K562 (cell line): ENCODE results near the gene NKX6-2. TPM values are rescaled to one million over a fixed set of nuclear protein-coding genes. Genes with fewer than 3 reads are reported as not detected.

Experiments
- ATAC-seq: fragments of 200-7000 bp; cut with Tn5 transposase; 3 replicates; pipeline ENCODE4 v1.9.1; 2020; ENCODE audit warnings: moderate library complexity
- BruUV-seq: library from RNA; stranded (reverse); fragments of 400-500 nt; replicated peaks from 2 replicates; lab custom pipeline; 2021; lab: Mats Ljungman, UMichigan
- CTCF ChIA-PET: fragments of 300-600 bp; formaldehyde crosslinking; extraction: SDS; loops from one replicate; lab custom pipeline; 2021; ENCODE audit warnings: low intra/inter-chr PET ratio; lab: Yijun Ruan, JAX
- POLR2A ChIA-PET: fragments of 300-600, 350-650 bp; sonication (Branson Sonifier 250); formaldehyde crosslinking; extraction: SDS; loops from one replicate; lab custom pipeline; 2021; ENCODE audit warnings: antibody characterized with exemption, inconsistent platforms; lab: Yijun Ruan, JAX
- DNase-seq, 4 experiments: peaks; one replicate each; pipeline versions ENCODE4 v3.0.0 to v3.0.0-alpha.2; 2011 to 2018; ENCODE audit warnings: low spot score in 3 of 4, mixed read lengths in 3 of 4; ENCODE audit errors: extremely low read depth in 1 of 4
- FAIRE-seq: peaks from 2 replicates; lab custom pipeline; 2011; peaks lifted over from hg19 to GRCh38; lab: Jason Lieb, UNC
- H2AFZ ChIP-seq: 2 replicates; pipeline ENCODE4 v1.6.0; 2011; ENCODE audit warnings: low read depth, low read length, control low read depth, inconsistent platforms
- H3K27ac ChIP-seq: fragments of 200-600 bp; 3 replicates; pipeline ENCODE4 v1.8.0; 2011; ENCODE audit warnings: low read depth, mild to moderate bottlenecking, control low read depth, inconsistent platforms, low read length, moderate library complexity, mixed read lengths; ENCODE audit errors: extremely low read depth
- H3K27me3 ChIP-seq, 2 experiments: fragments of 300-600 bp in 1 of 2; 2 replicates in 1 of 2; 3 replicates in 1 of 2; pipeline versions ENCODE4 v1.6.0 to v1.8.0; 2011; ENCODE audit warnings: inconsistent platforms in 2 of 2, low read length in 2 of 2, mild to moderate bottlenecking in 1 of 2, mixed read lengths in 1 of 2, moderate library complexity in 1 of 2; ENCODE audit not compliant: control insufficient read depth in 2 of 2, insufficient read depth in 2 of 2
- H3K36me3 ChIP-seq: fragments of 300-600 bp; 3 replicates; pipeline ENCODE4 v1.8.0; 2011; ENCODE audit warnings: mild to moderate bottlenecking, low read length, inconsistent platforms; ENCODE audit not compliant: control insufficient read depth, insufficient read depth
- H3K4me1 ChIP-seq, 2 experiments: fragments of 200-600 bp in 1 of 2; replicated peaks in 1 of 2; 2 replicates in 1 of 2; 3 replicates in 1 of 2; pipeline versions ENCODE4 v1.5.1 to v1.8.0; 2011; ENCODE audit warnings: inconsistent platforms in 2 of 2, low read length in 2 of 2, mild to moderate bottlenecking in 1 of 2, mixed read lengths in 1 of 2, moderate library complexity in 1 of 2; ENCODE audit not compliant: control insufficient read depth in 2 of 2, insufficient read depth in 2 of 2
- H3K4me2 ChIP-seq: 2 replicates; pipeline ENCODE4 v1.6.1; 2011; ENCODE audit warnings: low read length, control low read depth, inconsistent platforms, mixed read lengths; ENCODE audit not compliant: insufficient read depth
- H3K4me3 ChIP-seq: fragments of 200-600 bp; sonication (generic), shearing (Covaris generic); 2 replicates; pipeline ENCODE4 v1.5.1; 2016; ENCODE audit warnings: control low read depth, inconsistent platforms
- H3K79me2 ChIP-seq: fragments of 200-600 bp; 3 replicates; pipeline ENCODE4 v1.8.0; 2011; ENCODE audit warnings: low read length, inconsistent platforms; ENCODE audit not compliant: control insufficient read depth, insufficient read depth
- H3K9ac ChIP-seq, 2 experiments: 2 replicates each; pipeline versions ENCODE4 v1.6.0 to v1.6.1; 2011; ENCODE audit warnings: low read depth in 2 of 2, low read length in 2 of 2, control low read depth in 1 of 2, inconsistent platforms in 1 of 2, mild to moderate bottlenecking in 1 of 2, mixed read lengths in 1 of 2; ENCODE audit not compliant: insufficient read depth in 1 of 2
- H3K9me1 ChIP-seq: one replicate; pipeline ENCODE4 v1.6.0; 2011; ENCODE audit warnings: inconsistent platforms, mild to moderate bottlenecking, low read length, moderate library complexity; ENCODE audit not compliant: control insufficient read depth, insufficient read depth
- H3K9me3 ChIP-seq: replicated peaks from 2 replicates; pipeline ENCODE4 v1.5.1; 2011; ENCODE audit warnings: low read depth, low read length, inconsistent platforms; ENCODE audit not compliant: control insufficient read depth, insufficient read depth
- H4K20me1 ChIP-seq: replicated peaks from 2 replicates; pipeline ENCODE4 v1.6.1; 2011; ENCODE audit warnings: low read length, inconsistent platforms, mixed read lengths; ENCODE audit not compliant: control insufficient read depth, insufficient read depth
- POLR3G ChIP-seq: IDR thresholded peaks from 2 replicates; pipeline ENCODE4 v1.6.1; 2011; ENCODE audit not compliant: insufficient read length, insufficient replicate concordance; ENCODE audit errors: extremely low read depth
- SMAD2 ChIP-seq: fragments of 150-350 bp; IDR thresholded peaks from 2 replicates; pipeline ENCODE4 v1.6.1; 2014; ENCODE audit warnings: low read depth, mild to moderate bottlenecking, low read length
- TGIF2 ChIP-seq: sonication (generic); formaldehyde crosslinking; IDR thresholded peaks from 2 replicates; pipeline ENCODE4 v1.8.1; 2022; ENCODE audit warnings: mild to moderate bottlenecking, missing genetic modification reagents, moderate library complexity
- YBX1 ChIP-seq: fragments of 450-650 bp; IDR thresholded peaks from 2 replicates; pipeline ENCODE4 v1.7.1; 2016; ENCODE audit warnings: mild to moderate bottlenecking
- ZNF408 ChIP-seq: fragments of 250-450 bp; sonication (Bioruptor Pico); IDR thresholded peaks from 2 replicates; pipeline ENCODE4 v1.4.0; 2020; ENCODE audit warnings: low read depth, mild to moderate bottlenecking, moderate library complexity
- WGBS: fragments of 100-300 bp; shearing (Covaris generic); methylation state at CpG from one replicate; pipeline ENCODE4 v1.1.6; 2016; ENCODE audit warnings: low coverage, mixed read lengths; ENCODE audit not compliant: insufficient coverage; ENCODE audit errors: missing lambda C conversion rate; 5-methylcytosine and 5-hydroxymethylcytosine counted together
- in situ Hi-C: fragments of 300-500 bp; cut with MboI; formaldehyde crosslinking; loops from 4 replicates; pipeline ENCODE4 v1.15.0; 2018; ENCODE audit warnings: inconsistent platforms, mixed read lengths
- intact Hi-C: fragments of 100-400 bp; cut with micrococcal nuclease; formaldehyde crosslinking; loops from 2 replicates; pipeline ENCODE4 v1.14.2; 2022
- polyA plus RNA-seq, 8 experiments: library from polyadenylated mRNA; depleted of rRNA in 4 of 8; stranded (reverse) in 5 of 8; unstranded in 3 of 8; fragments of >200 nt; fragmentation: Nextera tagmentation in 2 of 8; fragmentation: Illumina TruSeq in 1 of 8; extraction: Ambion mirVana in 2 of 8; extraction: Trizol in 1 of 8; gene quantifications; 2 replicates each; pipeline versions ENCODE4 v1.2.1 to v1.2.3, GENCODE V29; 2011 to 2014; ENCODE audit warnings: inconsistent platforms in 1 of 8, missing spikeins in 1 of 8
- total RNA-seq, 7 experiments: library from RNA; depleted of rRNA in 6 of 7; stranded (reverse); fragments of >200 nt in 6 of 7; fragmentation: Illumina TruSeq in 2 of 7; extraction: Trizol in 2 of 7; gene quantifications; 2 replicates each; pipeline versions ENCODE4 v1.2.1 to v1.2.3, GENCODE V29; 2011 to 2021; ENCODE audit warnings: low replicate concordance in 1 of 7

NKX6-2 gene
- total and polyA plus RNA-seq, 9 of the 15 experiments (the other 6 are each of a cell fraction or from before 2014, with no cell fraction given), result 1.0 to 1.6 TPM; not detected in 7

GRCh38 chr10:132832186-132832969 is 46.4 kb upstream of the NKX6-2 start:
- no peak for FAIRE-seq
- CTCF ChIA-PET, result no interaction called here
- 11% methylated on average over 28 of the region's 30 CpGs for WGBS
- Histone ChIP-seq H3K4me1 (peaks cover 0 to 7% of the 10 kb centered on the region in 2 experiments; a peak in 1 of 5 replicates), H3K36me3 (no peaks in the 10 kb centered on the region), H3K9me1 (no peaks in the 10 kb centered on the region), H4K20me1 (no peaks in the 10 kb centered on the region), H3K4me3 (no peak overlapping the region), H3K9ac (no peak overlapping the region), H2AFZ (no peak overlapping the region), H3K27ac (no peak overlapping the region), H3K9me3 (no peaks in the 10 kb centered on the region), H3K27me3 (peaks cover 0 to 22% of the 10 kb centered on the region in 2 experiments; a peak in 3 of 5 replicates), H3K4me2 (no peak overlapping the region), H3K79me2 (no peaks in the 10 kb centered on the region)
- no TSS peak for BruUV-seq
- POLR2A ChIA-PET, result interaction anchor here (0.6 kb wide), 1 partner anchor 44 kb away, joined by 3 read pairs; no protein-coding TSS in a partner anchor
- in situ Hi-C loops (no loop called here), intact Hi-C loops (no loop called here)
- no peak for ATAC-seq
- TF ChIP-seq TGIF2 (CRISPR knock-in tag), result no peak
- no peak for TF ChIP-seq ZNF408 (CRISPR knock-in tag)
- TF ChIP-seq YBX1, result no peak
- TF ChIP-seq SMAD2, result no peak
- no peak for TF ChIP-seq POLR3G
- no peak for DNase-seq
